HepG2 (cell line): ENCODE measurements around the gene EBF4. TPM values are rescaled to one million over a fixed set of nuclear protein-coding genes. Genes with fewer than 3 reads are reported as not detected.

Experiments used
- DMAP1 ChIP-seq: IDR thresholded peaks from 2 replicates; pipeline ENCODE4 v1.6.1; 2016
- FOXO4 ChIP-seq: sonication (generic); formaldehyde crosslinking; conservative IDR thresholded peaks from 2 replicates; pipeline ENCODE4 v1.8.1; 2023; ENCODE audit warnings: missing genetic modification reagents
- HIC2 ChIP-seq: sonication (generic); formaldehyde crosslinking; IDR thresholded peaks from 2 replicates; pipeline ENCODE4 v1.9.0; 2022; ENCODE audit warnings: low read depth, missing genetic modification reagents
- IRF2 ChIP-seq: IDR thresholded peaks from 2 replicates; pipeline ENCODE4 v1.6.1; 2018; ENCODE audit warnings: missing genetic modification reagents, missing compliant biosample characterization
- KDM1A ChIP-seq: IDR thresholded peaks from 2 replicates; pipeline ENCODE4 v1.6.1; 2016; ENCODE audit warnings: missing compliant biosample characterization
- KDM2A ChIP-seq: sonication (generic); formaldehyde crosslinking; IDR thresholded peaks from 2 replicates; pipeline ENCODE4 v1.4.0; 2020; ENCODE audit warnings: low read depth, missing genetic modification reagents, borderline replicate concordance
- KLF15 ChIP-seq: sonication (generic); formaldehyde crosslinking; IDR thresholded peaks from 2 replicates; pipeline ENCODE4 v1.8.1; 2023; ENCODE audit warnings: borderline replicate concordance, mild to moderate bottlenecking, inconsistent platforms, missing genetic modification reagents, mixed read lengths
- LCORL ChIP-seq, 2 experiments: fragments of 450-650 bp in 1 of 2; sonication (generic) in 1 of 2; formaldehyde crosslinking in 1 of 2; IDR thresholded peaks; 2 replicates each; pipeline versions ENCODE4 v1.5.0 to v1.6.1; 2017 to 2020; ENCODE audit warnings: antibody characterized with exemption in 1 of 2, missing genetic modification reagents in 1 of 2
- MAFK ChIP-seq, 2 experiments: IDR thresholded peaks in 1 of 2; conservative IDR thresholded peaks in 1 of 2; 2 replicates each; pipeline ENCODE4 v1.6.1; 2011; ENCODE audit warnings: improper control_type of control experiment in 2 of 2, low read length in 2 of 2
- MAZ ChIP-seq, 2 experiments: sonication (generic) in 1 of 2; formaldehyde crosslinking in 1 of 2; IDR thresholded peaks; 2 replicates each; pipeline versions ENCODE4 v1.5.0 to v1.6.1; 2012 to 2020; ENCODE audit warnings: low read depth in 2 of 2, mild to moderate bottlenecking in 2 of 2, borderline replicate concordance in 1 of 2, improper control_type of control experiment in 1 of 2, low read length in 1 of 2, missing genetic modification reagents in 1 of 2, moderate library complexity in 1 of 2
- MIXL1 ChIP-seq: IDR thresholded peaks from 2 replicates; pipeline ENCODE4 v1.6.1; 2016
- PLRG1 ChIP-seq: fragments of 450-650 bp; conservative IDR thresholded peaks from 2 replicates; pipeline ENCODE4 v1.6.1; 2016
- STAG1 ChIP-seq: sonication (generic); formaldehyde crosslinking; IDR thresholded peaks from 2 replicates; pipeline ENCODE4 v1.4.0; 2020; ENCODE audit warnings: missing genetic modification reagents
- TAF1 ChIP-seq: sonication (generic); formaldehyde crosslinking; IDR thresholded peaks from 2 replicates; pipeline ENCODE4 v1.4.0; 2020; ENCODE audit warnings: missing genetic modification reagents
- THAP11 ChIP-seq: IDR thresholded peaks from 2 replicates; pipeline ENCODE4 v1.6.1; 2016; ENCODE audit warnings: missing biosample characterization, missing genetic modification reagents
- YY1 ChIP-seq: IDR thresholded peaks from 2 replicates; pipeline ENCODE4 v1.6.1; 2011; ENCODE audit warnings: low read length, low read depth, moderate library complexity, mild to moderate bottlenecking; ENCODE audit not compliant: insufficient read depth, insufficient replicate concordance
- ZC3H4 ChIP-seq: sonication (generic); formaldehyde crosslinking; IDR thresholded peaks from 2 replicates; pipeline ENCODE4 v1.4.0; 2020; ENCODE audit warnings: missing genetic modification reagents, borderline replicate concordance
- ZFP1 ChIP-seq: IDR thresholded peaks from 2 replicates; pipeline ENCODE4 v1.6.1; 2016
- ZFP36L2 ChIP-seq: sonication (generic); formaldehyde crosslinking; IDR thresholded peaks from 2 replicates; pipeline ENCODE4 v1.4.0; 2020; ENCODE audit warnings: missing genetic modification reagents
- ZNF20 ChIP-seq: sonication (generic); formaldehyde crosslinking; IDR thresholded peaks from 2 replicates; pipeline ENCODE4 v1.4.0; 2020; ENCODE audit warnings: mild to moderate bottlenecking, moderate library complexity, missing genetic modification reagents
- ZNF337 ChIP-seq: sonication (generic); formaldehyde crosslinking; IDR thresholded peaks from 2 replicates; pipeline ENCODE4 v1.5.1; 2020; ENCODE audit warnings: missing genetic modification reagents, low read depth, mild to moderate bottlenecking, borderline replicate concordance
- ZNF616 ChIP-seq: sonication (generic); formaldehyde crosslinking; IDR thresholded peaks from 2 replicates; pipeline ENCODE4 v1.5.0; 2020; ENCODE audit warnings: low read depth, mild to moderate bottlenecking, missing genetic modification reagents
- polyA plus RNA-seq, 8 experiments: library from polyadenylated mRNA; depleted of rRNA in 3 of 8; stranded (reverse) in 7 of 8; unstranded in 1 of 8; fragments of >200 nt; fragmentation: Illumina TruSeq in 4 of 8; extraction: Trizol in 4 of 8; gene quantifications; 2 replicates each; pipeline versions ENCODE4 v1.2.1 to v1.2.3, GENCODE V29; 2011 to 2016; ENCODE audit warnings: low read depth in 4 of 8, missing spikeins in 1 of 8, mixed read lengths in 1 of 8; ENCODE audit not compliant: insufficient read depth in 1 of 8
- total RNA-seq, 5 experiments: library from RNA; depleted of rRNA; stranded (reverse); fragments of >200 nt; fragmentation: Illumina TruSeq; extraction: Trizol; gene quantifications; 2 replicates each; pipeline ENCODE4 v1.2.3, GENCODE V29; 2016; ENCODE audit warnings: low read depth in 1 of 5
- TF ChIP-seq, protein P1 (sequence below): sonication (generic); formaldehyde crosslinking; IDR thresholded peaks from 2 replicates; pipeline ENCODE4 v1.4.0; 2020; ENCODE audit warnings: missing genetic modification reagents

Gene EBF4
- total and polyA plus RNA-seq, 2 of the 13 experiments (the other 11 are each of a cell fraction or from before 2014, with no cell fraction given), result 0.84 to 2.2 TPM

- TF ChIP-seq, protein P1, sequence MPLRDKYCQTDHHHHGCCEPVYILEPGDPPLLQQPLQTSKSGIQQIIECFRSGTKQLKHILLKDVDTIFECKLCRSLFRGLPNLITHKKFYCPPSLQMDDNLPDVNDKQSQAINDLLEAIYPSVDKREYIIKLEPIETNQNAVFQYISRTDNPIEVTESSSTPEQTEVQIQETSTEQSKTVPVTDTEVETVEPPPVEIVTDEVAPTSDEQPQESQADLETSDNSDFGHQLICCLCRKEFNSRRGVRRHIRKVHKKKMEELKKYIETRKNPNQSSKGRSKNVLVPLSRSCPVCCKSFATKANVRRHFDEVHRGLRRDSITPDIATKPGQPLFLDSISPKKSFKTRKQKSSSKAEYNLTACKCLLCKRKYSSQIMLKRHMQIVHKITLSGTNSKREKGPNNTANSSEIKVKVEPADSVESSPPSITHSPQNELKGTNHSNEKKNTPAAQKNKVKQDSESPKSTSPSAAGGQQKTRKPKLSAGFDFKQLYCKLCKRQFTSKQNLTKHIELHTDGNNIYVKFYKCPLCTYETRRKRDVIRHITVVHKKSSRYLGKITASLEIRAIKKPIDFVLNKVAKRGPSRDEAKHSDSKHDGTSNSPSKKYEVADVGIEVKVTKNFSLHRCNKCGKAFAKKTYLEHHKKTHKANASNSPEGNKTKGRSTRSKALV (CRISPR knock-in tag), result no peak
- TF ChIP-seq KLF15 (CRISPR knock-in tag), result 0 out of 2 replicates have a peak, but pooled peaks have one; percentile 79
- no peak for TF ChIP-seq ZC3H4 (CRISPR knock-in tag)
- no peak for TF ChIP-seq DMAP1 (CRISPR knock-in tag)
- TF ChIP-seq MAZ (IDR thresholded peaks at IDR 0.05; ENCODE audit: borderline replicate concordance, low read depth, low read length), result no peak
- 0 out of 2 replicates have a peak, but pooled peaks have one; percentile 2 for TF ChIP-seq MAZ (CRISPR knock-in tag; IDR thresholded peaks at IDR 0.05; ENCODE audit: low read depth)
- no peak for TF ChIP-seq PLRG1
- no peak for TF ChIP-seq ZNF616 (CRISPR knock-in tag)
- TF ChIP-seq STAG1 (CRISPR knock-in tag), result peak; percentile 50
- 0 out of 2 replicates have a peak, but pooled peaks have one; percentile 18 for TF ChIP-seq IRF2 (CRISPR knock-in tag)
- TF ChIP-seq ZFP1 (CRISPR knock-in tag), result no peak
- TF ChIP-seq TAF1 (CRISPR knock-in tag), result peak; percentile 10; the same call in 1 of the 2 replicates
- TF ChIP-seq YY1, result peak; percentile 18
- TF ChIP-seq KDM1A, result no peak
- TF ChIP-seq ZFP36L2 (CRISPR knock-in tag), result no peak
- peak; percentile 66 for TF ChIP-seq KDM2A
- 0 out of 2 replicates have a peak, but pooled peaks have one; percentile 65 for TF ChIP-seq FOXO4 (CRISPR knock-in tag)
- TF ChIP-seq MAFK (conservative IDR thresholded peaks at IDR 0.05 in 1 of 2, IDR thresholded peaks at IDR 0.05 in 1 of 2; ENCODE audit: low read length in 2 of 2), result no peak
- TF ChIP-seq MIXL1 (CRISPR knock-in tag), result no peak
- peak; percentile 68; the same call in 1 of the 2 replicates for TF ChIP-seq HIC2
- TF ChIP-seq THAP11 (CRISPR knock-in tag), result no peak
- no peak for TF ChIP-seq ZNF20
- no peak for TF ChIP-seq ZNF337 (CRISPR knock-in tag)
- TF ChIP-seq LCORL (IDR thresholded peaks at IDR 0.05), result no peak
- peak; percentile 40; the same call in 1 of the 2 replicates for TF ChIP-seq LCORL (CRISPR knock-in tag; IDR thresholded peaks at IDR 0.05)
Observed at GRCh38 chr20:2752567-2753460, 60.2 kb downstream of the EBF4 start (continued).
